Neural cell (in vitro differentiated cells): ENCODE measurements around the gene ADAMTS15. TPM values are rescaled to one million over a fixed set of nuclear protein-coding genes. Genes with fewer than 3 reads are reported as not detected.

Experiments
- H2AFZ ChIP-seq: fragments of 200-600, 300-800 bp; sonication (generic), shearing (Covaris generic); 2 replicates; pipeline ENCODE4 v1.6.0; 2014; ENCODE audit warnings: low read depth, mild to moderate bottlenecking, antibody characterized with exemption, low read length, moderate library complexity
- H3F3A ChIP-seq: fragments of 200-600 bp; shearing (Covaris generic); 2 replicates; pipeline ENCODE4 v1.6.1; 2016; ENCODE audit warnings: mild to moderate bottlenecking, moderate library complexity, mixed read lengths, antibody characterized with exemption, low read length; ENCODE audit not compliant: insufficient read depth, poor library complexity, severe bottlenecking
- H3K27ac ChIP-seq: fragments of 200-600, 300-800 bp; sonication (generic), shearing (Covaris generic); 2 replicates; pipeline ENCODE4 v1.5.1; 2014; ENCODE audit warnings: mild to moderate bottlenecking, low read length, moderate library complexity
- H3K27me3 ChIP-seq: fragments of 300-800, 200-600 bp; sonication (generic), shearing (Covaris generic); 2 replicates; pipeline ENCODE4 v1.6.0; 2014; ENCODE audit warnings: mild to moderate bottlenecking, low read depth, low read length, moderate library complexity; ENCODE audit not compliant: insufficient read depth
- H3K36me3 ChIP-seq: fragments of 300-800, 200-600 bp; sonication (generic), shearing (Covaris generic); 2 replicates; pipeline ENCODE4 v1.5.1; 2014; ENCODE audit warnings: mild to moderate bottlenecking, antibody characterized with exemption, low read length, moderate library complexity; ENCODE audit not compliant: insufficient read depth
- H3K4me2 ChIP-seq: fragments of 300-800, 200-600 bp; sonication (generic), shearing (Covaris generic); 2 replicates; pipeline ENCODE4 v1.6.0; 2014; ENCODE audit warnings: mild to moderate bottlenecking, low read length
- H3K4me3 ChIP-seq: fragments of 300-800, 200-600 bp; sonication (generic), shearing (Covaris generic); 2 replicates; pipeline ENCODE4 v1.5.1; 2014; ENCODE audit warnings: mild to moderate bottlenecking, low read length, moderate library complexity
- H3K79me2 ChIP-seq: fragments of 200-600 bp; shearing (Covaris generic); replicated peaks from 2 replicates; pipeline ENCODE4 v1.6.0; 2014; ENCODE audit warnings: mild to moderate bottlenecking, low read length, moderate library complexity; ENCODE audit not compliant: insufficient read depth
- H3K9ac ChIP-seq: fragments of 300-800, 200-600 bp; sonication (generic), shearing (Covaris generic); 2 replicates; pipeline ENCODE4 v1.6.1; 2016; ENCODE audit warnings: mild to moderate bottlenecking, low read length, mixed read lengths
- H3K9me2 ChIP-seq: fragments of 200-600 bp; shearing (Covaris generic); 2 replicates; pipeline ENCODE4 v1.6.1; 2016; ENCODE audit warnings: mild to moderate bottlenecking, low read length, mixed read lengths; ENCODE audit not compliant: insufficient read depth
- H3K9me3 ChIP-seq: fragments of 200-600, 300-800 bp; sonication (generic), shearing (Covaris generic); 2 replicates; pipeline ENCODE4 v1.6.1; 2016; ENCODE audit warnings: mild to moderate bottlenecking, mixed run types, low read length, moderate library complexity, mixed read lengths
- H4K20me1 ChIP-seq: fragments of 200-600 bp; shearing (Covaris generic); 2 replicates; pipeline ENCODE4 v1.6.1; 2016; ENCODE audit warnings: mild to moderate bottlenecking, mixed run types; ENCODE audit not compliant: insufficient read depth
- EP300 ChIP-seq: fragments of 450-650 bp; conservative IDR thresholded peaks from 2 replicates; pipeline ENCODE4 v1.6.1; 2014; ENCODE audit warnings: antibody characterized with exemption, mild to moderate bottlenecking, moderate library complexity; ENCODE audit not compliant: poor library complexity, severe bottlenecking
- EZH2 ChIP-seq: fragments of 200-600, 300-800 bp; shearing (Covaris generic), sonication (generic); IDR thresholded peaks from 2 replicates; pipeline ENCODE4 v1.6.1; 2014; ENCODE audit warnings: antibody characterized with exemption, low read length, borderline replicate concordance, mild to moderate bottlenecking; ENCODE audit not compliant: insufficient read depth, poor library complexity, severe bottlenecking
- MXI1 ChIP-seq: fragments of 450-650 bp; conservative IDR thresholded peaks from 2 replicates; pipeline ENCODE4 v1.6.1; 2014; ENCODE audit warnings: antibody characterized with exemption, mild to moderate bottlenecking; ENCODE audit not compliant: poor library complexity, severe bottlenecking
- POLR2AphosphoS5 ChIP-seq: IDR thresholded peaks from 2 replicates; pipeline ENCODE4 v1.6.1; 2012
- RAD21 ChIP-seq: fragments of 450-650 bp; conservative IDR thresholded peaks from 2 replicates; pipeline ENCODE4 v1.6.1; 2014; ENCODE audit warnings: antibody characterized with exemption, mild to moderate bottlenecking, moderate library complexity
- SMC3 ChIP-seq: fragments of 450-650 bp; conservative IDR thresholded peaks from 2 replicates; pipeline ENCODE4 v1.6.1; 2014; ENCODE audit warnings: antibody characterized with exemption, mild to moderate bottlenecking, moderate library complexity; ENCODE audit not compliant: poor library complexity
- TAF1 ChIP-seq: IDR thresholded peaks from 2 replicates; pipeline ENCODE4 v1.6.1; 2012; ENCODE audit warnings: low read depth
- polyA plus RNA-seq: library from polyadenylated mRNA; depleted of rRNA; stranded (reverse); fragments of >200 nt; gene quantifications from 2 replicates; pipeline ENCODE4 v1.2.3, GENCODE V29; 2014
- TF ChIP-seq, protein P1 (sequence below): fragments of 450-650 bp; IDR thresholded peaks from 2 replicates; pipeline ENCODE4 v1.5.1; 2014; ENCODE audit warnings: antibody characterized with exemption, mild to moderate bottlenecking, moderate library complexity; ENCODE audit not compliant: poor library complexity, severe bottlenecking
- TF ChIP-seq, protein P2 (sequence below): IDR thresholded peaks from 2 replicates; pipeline ENCODE4 v1.6.1; 2012; ENCODE audit warnings: borderline replicate concordance

Gene ADAMTS15
- polyA plus RNA-seq, 1 donor from 2014 or later = 1.1 TPM

DNA sequence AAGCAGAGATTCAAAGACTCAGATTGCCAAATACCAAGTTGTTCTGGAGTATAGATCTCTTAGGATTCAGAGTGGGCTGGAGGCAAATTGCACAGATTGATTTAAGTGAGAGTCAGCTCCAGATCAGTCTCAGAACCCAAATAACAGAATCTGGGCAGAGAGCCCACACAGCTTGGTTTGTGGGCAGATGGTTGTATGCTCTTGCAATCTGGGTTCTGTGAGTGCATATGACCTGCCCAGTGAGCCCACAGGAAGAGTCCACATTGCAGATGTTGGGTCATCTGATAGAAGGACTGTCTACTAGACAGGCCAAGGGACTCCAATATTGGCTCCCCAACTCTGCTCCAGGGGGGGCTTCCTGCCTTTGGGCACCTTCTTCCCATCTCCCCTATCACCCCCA is 65.9 kb downstream of the ADAMTS15 start:
- no peaks in the 10 kb centered on the region for H4K20me1 ChIP-seq
- TF ChIP-seq TAF1 = no peak
- TF ChIP-seq POLR2AphosphoS5 = no peak
- TF ChIP-seq, protein P1, sequence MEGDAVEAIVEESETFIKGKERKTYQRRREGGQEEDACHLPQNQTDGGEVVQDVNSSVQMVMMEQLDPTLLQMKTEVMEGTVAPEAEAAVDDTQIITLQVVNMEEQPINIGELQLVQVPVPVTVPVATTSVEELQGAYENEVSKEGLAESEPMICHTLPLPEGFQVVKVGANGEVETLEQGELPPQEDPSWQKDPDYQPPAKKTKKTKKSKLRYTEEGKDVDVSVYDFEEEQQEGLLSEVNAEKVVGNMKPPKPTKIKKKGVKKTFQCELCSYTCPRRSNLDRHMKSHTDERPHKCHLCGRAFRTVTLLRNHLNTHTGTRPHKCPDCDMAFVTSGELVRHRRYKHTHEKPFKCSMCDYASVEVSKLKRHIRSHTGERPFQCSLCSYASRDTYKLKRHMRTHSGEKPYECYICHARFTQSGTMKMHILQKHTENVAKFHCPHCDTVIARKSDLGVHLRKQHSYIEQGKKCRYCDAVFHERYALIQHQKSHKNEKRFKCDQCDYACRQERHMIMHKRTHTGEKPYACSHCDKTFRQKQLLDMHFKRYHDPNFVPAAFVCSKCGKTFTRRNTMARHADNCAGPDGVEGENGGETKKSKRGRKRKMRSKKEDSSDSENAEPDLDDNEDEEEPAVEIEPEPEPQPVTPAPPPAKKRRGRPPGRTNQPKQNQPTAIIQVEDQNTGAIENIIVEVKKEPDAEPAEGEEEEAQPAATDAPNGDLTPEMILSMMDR = no peak
- TF ChIP-seq EZH2 = no peak
- no peak for TF ChIP-seq RAD21
- TF ChIP-seq SMC3 = no peak
- TF ChIP-seq, protein P2, sequence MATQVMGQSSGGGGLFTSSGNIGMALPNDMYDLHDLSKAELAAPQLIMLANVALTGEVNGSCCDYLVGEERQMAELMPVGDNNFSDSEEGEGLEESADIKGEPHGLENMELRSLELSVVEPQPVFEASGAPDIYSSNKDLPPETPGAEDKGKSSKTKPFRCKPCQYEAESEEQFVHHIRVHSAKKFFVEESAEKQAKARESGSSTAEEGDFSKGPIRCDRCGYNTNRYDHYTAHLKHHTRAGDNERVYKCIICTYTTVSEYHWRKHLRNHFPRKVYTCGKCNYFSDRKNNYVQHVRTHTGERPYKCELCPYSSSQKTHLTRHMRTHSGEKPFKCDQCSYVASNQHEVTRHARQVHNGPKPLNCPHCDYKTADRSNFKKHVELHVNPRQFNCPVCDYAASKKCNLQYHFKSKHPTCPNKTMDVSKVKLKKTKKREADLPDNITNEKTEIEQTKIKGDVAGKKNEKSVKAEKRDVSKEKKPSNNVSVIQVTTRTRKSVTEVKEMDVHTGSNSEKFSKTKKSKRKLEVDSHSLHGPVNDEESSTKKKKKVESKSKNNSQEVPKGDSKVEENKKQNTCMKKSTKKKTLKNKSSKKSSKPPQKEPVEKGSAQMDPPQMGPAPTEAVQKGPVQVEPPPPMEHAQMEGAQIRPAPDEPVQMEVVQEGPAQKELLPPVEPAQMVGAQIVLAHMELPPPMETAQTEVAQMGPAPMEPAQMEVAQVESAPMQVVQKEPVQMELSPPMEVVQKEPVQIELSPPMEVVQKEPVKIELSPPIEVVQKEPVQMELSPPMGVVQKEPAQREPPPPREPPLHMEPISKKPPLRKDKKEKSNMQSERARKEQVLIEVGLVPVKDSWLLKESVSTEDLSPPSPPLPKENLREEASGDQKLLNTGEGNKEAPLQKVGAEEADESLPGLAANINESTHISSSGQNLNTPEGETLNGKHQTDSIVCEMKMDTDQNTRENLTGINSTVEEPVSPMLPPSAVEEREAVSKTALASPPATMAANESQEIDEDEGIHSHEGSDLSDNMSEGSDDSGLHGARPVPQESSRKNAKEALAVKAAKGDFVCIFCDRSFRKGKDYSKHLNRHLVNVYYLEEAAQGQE = no peak
- no peak for TF ChIP-seq MXI1
- TF ChIP-seq EP300 = no peak
- H2AFZ ChIP-seq = no peak overlapping the region
- no peaks in the 10 kb centered on the region for H3K9me3 ChIP-seq
- no peak overlapping the region for H3K9ac ChIP-seq
- H3K9me2 ChIP-seq = no peaks in the 10 kb centered on the region
- no peaks in the 10 kb centered on the region for H3K36me3 ChIP-seq
- no peak overlapping the region for H3K4me2 ChIP-seq
- no peaks in the 10 kb centered on the region for H3K79me2 ChIP-seq
- H3K27ac ChIP-seq = no peak overlapping the region
- no peak overlapping the region for H3K4me3 ChIP-seq
- no peaks in the 10 kb centered on the region for H3K27me3 ChIP-seq
- H3F3A ChIP-seq = no peaks in the 10 kb centered on the region

DNA sequence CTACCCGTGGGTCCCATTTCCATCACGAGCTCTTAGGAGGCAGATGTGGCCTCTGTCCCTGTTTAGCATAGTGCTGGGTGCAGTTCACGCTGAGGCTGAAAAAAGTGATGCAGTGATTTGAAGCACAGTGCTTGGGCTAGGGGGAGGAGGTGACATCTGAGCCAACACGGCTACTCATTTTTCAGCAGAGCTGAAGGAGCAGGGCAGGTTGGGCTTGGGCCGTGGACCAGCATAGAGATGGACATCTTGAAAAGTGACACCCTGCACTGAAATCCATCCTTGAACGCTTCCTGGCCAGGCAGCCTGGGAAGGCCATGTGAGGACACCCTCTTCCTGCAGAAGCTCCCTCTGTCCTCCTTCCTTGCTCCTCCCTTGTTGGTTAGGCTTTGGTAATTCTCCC is 66.4 kb downstream of the ADAMTS15 start:
- no peaks in the 10 kb centered on the region for H3K27me3 ChIP-seq
- H3K9me2 ChIP-seq = no peaks in the 10 kb centered on the region
- H3K9me3 ChIP-seq = no peaks in the 10 kb centered on the region
- H3K79me2 ChIP-seq = no peaks in the 10 kb centered on the region
- no peak overlapping the region for H3K9ac ChIP-seq
- no peak overlapping the region for H2AFZ ChIP-seq
- H3K36me3 ChIP-seq = no peaks in the 10 kb centered on the region
- H3K4me2 ChIP-seq = no peak overlapping the region
- no peak for TF ChIP-seq SMC3
- TF ChIP-seq EZH2 = no peak
- no peak for TF ChIP-seq TAF1
- TF ChIP-seq MXI1 = no peak
- TF ChIP-seq, protein P1 = no peak
- TF ChIP-seq, protein P2 = no peak
- TF ChIP-seq POLR2AphosphoS5 = no peak
- TF ChIP-seq RAD21 = no peak
- TF ChIP-seq EP300 = no peak
- no peaks in the 10 kb centered on the region for H3F3A ChIP-seq
- H3K4me3 ChIP-seq = no peak overlapping the region
- no peak overlapping the region for H3K27ac ChIP-seq
- no peaks in the 10 kb centered on the region for H4K20me1 ChIP-seq
